Neutrophil (primary cell): ENCODE data around the gene EGLN2.

Experiments
- H3K27ac ChIP-seq: fragments of 200-600 bp; sonication (generic); 2 replicates; pipeline ENCODE4 v1.5.1; 2016; ENCODE audit warnings: mild to moderate bottlenecking, moderate library complexity
- H3K27me3 ChIP-seq: fragments of 200-600 bp; sonication (generic); 2 replicates; pipeline ENCODE4 v1.6.0; 2016; ENCODE audit warnings: mild to moderate bottlenecking
- H3K36me3 ChIP-seq: fragments of 200-600 bp; sonication (generic); 2 replicates; pipeline ENCODE4 v1.5.1; 2017
- H3K4me1 ChIP-seq, 2 experiments: fragments of 200-600 bp in 1 of 2; sonication (generic) in 1 of 2; 1 replicate in 1 of 2; 2 replicates in 1 of 2; pipeline versions ENCODE4 v1.5.1 to v1.6.1; 2013 to 2016; ENCODE audit warnings: low read depth in 1 of 2, low read length in 1 of 2, mild to moderate bottlenecking in 1 of 2, moderate library complexity in 1 of 2; ENCODE audit not compliant: control insufficient read depth in 1 of 2, insufficient read depth in 1 of 2
- H3K4me3 ChIP-seq, 2 experiments: fragments of 200-600 bp in 1 of 2; sonication (generic) in 1 of 2; 1 replicate in 1 of 2; 2 replicates in 1 of 2; pipeline ENCODE4 v1.5.1; 2013 to 2016; ENCODE audit warnings: low read depth in 1 of 2, low read length in 1 of 2, mild to moderate bottlenecking in 1 of 2, moderate library complexity in 1 of 2
- H3K9me3 ChIP-seq: fragments of 200-600 bp; sonication (generic); 2 replicates; pipeline ENCODE4 v1.5.1; 2016
- TF ChIP-seq, protein P1 (sequence below): fragments of 200-600 bp; sonication (generic); IDR thresholded peaks from 2 replicates; pipeline ENCODE4 v1.5.1; 2016; ENCODE audit warnings: antibody characterized with exemption

The EGLN2 gene

DNA sequence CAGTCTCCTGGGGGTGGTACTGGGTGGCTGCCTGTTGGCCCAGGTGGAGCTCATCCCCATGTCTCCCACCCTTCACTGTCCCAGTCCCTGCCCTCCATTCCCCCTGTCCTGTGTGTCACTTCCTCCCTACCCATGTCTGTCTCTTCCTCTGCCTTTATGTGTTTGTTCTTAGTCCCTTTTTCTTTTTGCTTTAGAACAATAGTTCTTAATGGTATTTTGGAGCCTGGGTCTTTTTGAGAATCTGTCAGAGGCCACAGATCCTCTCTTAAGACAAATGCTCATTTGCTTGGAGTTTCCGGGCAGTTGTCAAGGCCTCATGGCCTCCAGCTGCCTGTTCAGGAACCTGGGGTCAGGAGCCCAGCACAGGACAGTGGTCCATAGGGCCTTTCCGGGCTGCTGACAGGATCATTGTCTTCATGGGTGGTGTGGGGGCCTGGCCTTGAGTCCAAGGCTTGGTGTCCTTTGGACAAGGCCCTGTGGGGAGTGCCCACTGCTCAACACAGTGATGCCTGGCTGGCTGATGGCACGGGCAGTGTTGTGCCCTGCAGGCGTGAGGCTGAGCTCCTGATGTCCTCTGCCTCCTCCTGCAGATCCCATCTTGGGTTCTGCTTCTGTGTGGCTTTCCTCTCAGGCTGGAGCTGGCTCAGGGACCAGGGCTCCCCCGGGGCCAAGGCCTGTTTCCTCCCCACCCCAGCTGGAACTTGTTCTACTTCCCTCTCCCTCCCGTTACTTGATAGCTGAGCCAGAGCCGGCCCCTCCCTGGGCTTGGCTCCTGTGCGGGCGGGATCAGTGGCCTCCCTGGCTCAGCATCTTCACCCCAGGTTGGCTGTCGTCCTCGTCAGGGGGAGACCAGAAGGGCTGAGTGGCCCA, 3.5 kb downstream of the EGLN2 start:
- peaks cover 82 to 88% of the 10 kb centered on the region in 2 experiments for H3K4me1 ChIP-seq
- H3K36me3 ChIP-seq, result peaks cover 65% of the 10 kb centered on the region
- H3K4me3 ChIP-seq, result peak overlapping the region; percentile 91 to 96
- TF ChIP-seq, protein P1, sequence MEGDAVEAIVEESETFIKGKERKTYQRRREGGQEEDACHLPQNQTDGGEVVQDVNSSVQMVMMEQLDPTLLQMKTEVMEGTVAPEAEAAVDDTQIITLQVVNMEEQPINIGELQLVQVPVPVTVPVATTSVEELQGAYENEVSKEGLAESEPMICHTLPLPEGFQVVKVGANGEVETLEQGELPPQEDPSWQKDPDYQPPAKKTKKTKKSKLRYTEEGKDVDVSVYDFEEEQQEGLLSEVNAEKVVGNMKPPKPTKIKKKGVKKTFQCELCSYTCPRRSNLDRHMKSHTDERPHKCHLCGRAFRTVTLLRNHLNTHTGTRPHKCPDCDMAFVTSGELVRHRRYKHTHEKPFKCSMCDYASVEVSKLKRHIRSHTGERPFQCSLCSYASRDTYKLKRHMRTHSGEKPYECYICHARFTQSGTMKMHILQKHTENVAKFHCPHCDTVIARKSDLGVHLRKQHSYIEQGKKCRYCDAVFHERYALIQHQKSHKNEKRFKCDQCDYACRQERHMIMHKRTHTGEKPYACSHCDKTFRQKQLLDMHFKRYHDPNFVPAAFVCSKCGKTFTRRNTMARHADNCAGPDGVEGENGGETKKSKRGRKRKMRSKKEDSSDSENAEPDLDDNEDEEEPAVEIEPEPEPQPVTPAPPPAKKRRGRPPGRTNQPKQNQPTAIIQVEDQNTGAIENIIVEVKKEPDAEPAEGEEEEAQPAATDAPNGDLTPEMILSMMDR, result no peak
- no peaks in the 10 kb centered on the region for H3K27me3 ChIP-seq
- peak overlapping the region; percentile 96 for H3K27ac ChIP-seq
- no peaks in the 10 kb centered on the region for H3K9me3 ChIP-seq

DNA sequence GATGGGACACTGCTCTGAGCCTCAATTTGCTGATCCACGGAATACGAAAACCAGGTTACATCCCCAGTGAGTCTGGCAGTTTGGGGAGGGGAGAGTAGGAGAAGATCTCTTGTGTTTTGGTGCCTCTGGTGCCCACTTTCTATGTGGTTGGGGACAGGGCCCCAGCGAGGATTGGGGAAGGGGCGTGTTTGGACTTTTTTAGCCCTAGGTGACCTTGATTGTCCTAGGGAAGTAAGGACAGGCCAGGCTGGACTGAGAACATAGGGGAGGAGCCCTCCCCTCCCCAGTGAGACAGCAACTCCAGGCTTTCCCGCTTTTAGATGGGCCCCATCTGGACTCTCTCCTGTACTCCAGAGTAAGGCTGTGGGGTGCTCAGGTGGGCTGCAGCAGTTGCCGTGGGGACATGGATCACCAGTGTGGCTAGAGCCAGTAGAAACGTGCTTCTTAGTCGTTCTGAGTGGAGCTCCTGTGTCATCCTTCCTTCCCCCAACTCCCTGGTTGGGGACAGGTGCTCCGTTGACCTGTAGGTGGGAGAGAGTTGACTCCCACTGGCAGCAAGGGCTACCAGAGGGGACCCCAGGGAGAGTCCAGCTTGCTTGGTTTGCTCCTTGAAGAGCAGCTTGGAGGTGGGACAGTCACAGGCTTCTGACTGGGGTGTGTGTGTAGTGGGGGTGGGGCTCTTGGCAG, 4.3 kb downstream of the EGLN2 start:
- Histone ChIP-seq H3K4me3 (peak overlapping the region; percentile 91 to 96), H3K36me3 (peaks cover 73% of the 10 kb centered on the region), H3K9me3 (no peaks in the 10 kb centered on the region), H3K27me3 (no peaks in the 10 kb centered on the region), H3K4me1 (peaks cover 75 to 80% of the 10 kb centered on the region in 2 experiments), H3K27ac (peak overlapping the region; percentile 96)
- TF ChIP-seq, protein P1, result no peak

DNA sequence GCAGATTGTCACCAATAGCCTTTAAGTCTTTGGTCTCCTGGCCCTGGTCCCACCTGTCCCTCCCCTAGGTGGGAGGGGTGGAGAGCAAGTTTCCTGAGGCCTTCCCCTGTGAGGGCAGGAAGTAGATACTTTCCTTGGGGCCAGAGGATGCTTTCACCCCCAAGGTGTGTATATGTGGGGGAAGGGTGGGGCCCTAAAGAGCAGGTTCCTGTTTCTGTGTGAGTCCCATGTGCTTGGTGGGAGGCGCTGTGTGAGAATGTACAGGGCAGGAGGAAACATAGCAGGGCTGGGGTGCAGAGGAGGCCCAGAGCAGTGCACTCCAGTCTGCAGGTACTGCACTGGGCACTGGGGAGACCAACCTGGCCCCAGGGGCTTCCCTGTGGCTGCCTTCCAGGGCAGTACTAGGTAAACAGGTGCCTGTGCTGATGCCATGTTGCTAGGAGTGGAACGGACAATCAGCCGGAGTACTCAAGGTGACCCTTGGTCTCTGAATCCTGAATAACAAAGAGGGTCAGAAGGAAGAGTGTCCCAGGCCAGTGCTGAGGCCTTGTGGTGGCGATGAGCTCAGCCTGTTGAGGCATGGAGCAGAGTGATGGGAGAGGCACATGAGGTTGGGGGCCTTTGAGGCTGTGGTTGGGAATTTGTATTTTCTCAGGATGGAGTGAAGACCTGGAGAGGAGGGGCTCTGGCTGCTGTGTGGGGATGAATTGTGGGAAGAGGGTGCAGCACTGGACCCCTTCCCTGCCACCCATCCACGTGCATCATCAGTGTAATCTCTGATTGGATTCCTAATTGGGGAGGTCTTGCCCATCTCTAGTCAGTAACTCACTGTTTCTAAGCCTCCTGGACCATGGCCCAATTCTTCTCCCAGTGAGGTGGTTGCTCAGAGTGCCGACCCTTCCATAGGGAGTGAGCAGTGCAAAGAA, 5.1 kb downstream of the EGLN2 start:
- Histone ChIP-seq H3K9me3 (no peaks in the 10 kb centered on the region), H3K27ac (peak overlapping the region; percentile 96), H3K36me3 (peaks cover 81% of the 10 kb centered on the region), H3K27me3 (no peaks in the 10 kb centered on the region), H3K4me3 (peak overlapping the region; percentile 91 to 96), H3K4me1 (peaks cover 74 to 82% of the 10 kb centered on the region in 2 experiments)
- TF ChIP-seq, protein P1, result peak; percentile 21

DNA sequence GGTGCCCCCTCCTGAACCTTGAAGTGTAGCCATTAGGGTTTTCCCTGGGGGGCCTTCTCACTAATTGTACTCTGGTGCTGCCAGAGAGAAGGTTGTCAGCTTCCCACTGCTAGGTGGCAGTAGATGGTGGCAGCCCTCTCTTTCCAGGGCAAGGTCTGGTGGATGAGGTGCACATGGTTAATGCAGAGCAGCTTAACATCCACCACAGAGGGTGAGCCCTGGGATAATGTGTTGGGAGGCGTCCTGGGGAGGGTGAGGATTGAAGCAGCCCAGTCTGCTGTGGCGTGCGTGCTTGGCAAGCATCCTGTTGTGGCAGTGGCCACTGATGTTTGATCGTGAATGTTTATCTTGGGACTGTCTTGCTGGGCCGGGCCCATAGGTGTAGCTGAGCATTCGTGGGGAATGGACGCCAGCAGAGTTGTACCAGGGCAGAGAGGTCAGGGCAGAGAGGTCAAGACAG, 5.8 kb downstream of the EGLN2 start:
- H3K9me3 ChIP-seq, result no peaks in the 10 kb centered on the region
- peak overlapping the region; percentile 96 for H3K27ac ChIP-seq
- no peak overlapping the region for H3K4me3 ChIP-seq
- H3K27me3 ChIP-seq, result no peaks in the 10 kb centered on the region
- peaks cover 88% of the 10 kb centered on the region for H3K36me3 ChIP-seq
- H3K4me1 ChIP-seq, result peaks cover 75 to 85% of the 10 kb centered on the region in 2 experiments
- TF ChIP-seq, protein P1, result no peak

DNA sequence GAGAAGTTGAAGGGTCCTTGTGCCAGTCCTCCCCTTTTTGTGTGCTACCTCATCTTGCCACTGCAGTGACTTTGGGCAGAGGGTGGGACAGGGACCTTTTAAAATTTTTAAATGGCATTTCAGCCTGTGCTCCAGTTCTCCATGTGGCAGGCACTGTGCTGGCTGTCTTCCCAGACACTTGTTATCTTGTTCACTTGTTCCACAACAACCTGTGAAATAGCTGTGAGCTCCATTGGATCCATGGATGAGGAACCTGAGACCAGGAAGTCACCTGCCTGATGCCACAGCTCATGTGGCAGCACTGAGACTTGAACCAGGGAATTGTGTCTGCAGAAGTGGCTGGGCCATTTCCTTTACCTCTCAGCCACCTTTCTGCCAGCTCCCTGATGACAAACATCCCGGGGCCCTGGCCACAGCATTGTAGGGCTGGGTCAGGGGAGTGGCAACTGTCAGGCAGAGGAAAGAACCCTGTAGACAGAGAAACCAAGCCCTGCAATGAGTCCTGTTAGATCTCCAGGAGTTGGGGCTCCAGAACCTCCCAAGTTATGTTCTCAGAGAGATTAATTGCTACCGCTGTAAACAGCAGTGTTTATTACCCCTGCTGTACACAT, 6.4 kb downstream of the EGLN2 start:
- TF ChIP-seq, protein P1, result no peak
- peaks cover 87% of the 10 kb centered on the region for H3K36me3 ChIP-seq
- no peak overlapping the region for H3K4me3 ChIP-seq
- peaks cover 76 to 85% of the 10 kb centered on the region in 2 experiments for H3K4me1 ChIP-seq
- H3K9me3 ChIP-seq, result no peaks in the 10 kb centered on the region
- peak overlapping the region; percentile 96 for H3K27ac ChIP-seq
- no peaks in the 10 kb centered on the region for H3K27me3 ChIP-seq
